ENCODE data around the gene LGR6. TPM values are rescaled to one million over a fixed set of nuclear protein-coding genes. Genes with fewer than 3 reads are reported as not detected.

Gene LGR6
- total RNA-seq, 2 experiments from 2014 or later: 0.08 TPM; not detected in 1

DNA sequence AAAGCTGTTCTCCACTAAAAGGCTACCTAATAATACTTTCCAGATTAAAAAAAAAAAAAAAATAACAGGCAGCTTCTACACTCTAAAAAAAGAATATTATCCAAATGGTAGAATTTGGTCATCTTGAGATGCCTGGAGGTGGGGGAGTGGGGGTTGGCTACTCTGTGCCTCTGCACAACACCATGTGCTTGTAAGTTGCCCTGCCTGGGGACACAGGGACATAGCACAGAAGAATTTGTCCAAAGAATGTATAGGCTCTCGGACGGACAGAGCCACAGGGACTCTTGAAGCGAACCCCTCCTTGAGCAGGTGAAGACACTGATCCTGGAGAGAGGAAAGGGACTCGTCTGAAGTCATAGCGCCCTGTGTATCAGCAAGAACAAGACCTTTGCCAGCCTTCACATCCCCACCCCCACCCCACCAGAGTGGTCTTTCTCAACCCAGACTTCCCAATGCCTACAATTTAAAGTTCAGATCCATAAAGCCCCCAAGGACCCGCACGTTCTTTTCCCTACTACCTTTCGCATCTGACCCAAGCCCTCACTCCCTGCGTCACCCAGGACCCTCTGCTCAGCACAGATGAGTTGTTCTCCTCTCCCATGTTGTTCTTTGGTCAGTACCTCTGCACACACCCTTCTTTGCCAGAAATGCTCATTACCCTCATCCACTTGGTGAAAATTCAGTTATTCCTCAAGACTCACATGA, 72.6 kb downstream of the LGR6 start:
- no peaks in the 10 kb centered on the region for H3K36me3 Mint-ChIP-seq (ENCODE audit: low read depth)
- no peak overlapping the region for H3K27ac Mint-ChIP-seq
- H3K4me3 Mint-ChIP-seq: no peak overlapping the region
- no peaks in the 10 kb centered on the region for H3K4me1 Mint-ChIP-seq
- peaks cover 44% of the 10 kb centered on the region for H3K27me3 Mint-ChIP-seq
- DNase-seq: no peak
- CTCF ChIA-PET: interaction anchor here (1.4 kb wide), 1 partner anchor 74 kb away, joined by 5 read pairs; no protein-coding TSS in a partner anchor
- H3K9me3 Mint-ChIP-seq: peaks cover 3% of the 10 kb centered on the region
- POLR2A ChIA-PET: no interaction called here

DNA sequence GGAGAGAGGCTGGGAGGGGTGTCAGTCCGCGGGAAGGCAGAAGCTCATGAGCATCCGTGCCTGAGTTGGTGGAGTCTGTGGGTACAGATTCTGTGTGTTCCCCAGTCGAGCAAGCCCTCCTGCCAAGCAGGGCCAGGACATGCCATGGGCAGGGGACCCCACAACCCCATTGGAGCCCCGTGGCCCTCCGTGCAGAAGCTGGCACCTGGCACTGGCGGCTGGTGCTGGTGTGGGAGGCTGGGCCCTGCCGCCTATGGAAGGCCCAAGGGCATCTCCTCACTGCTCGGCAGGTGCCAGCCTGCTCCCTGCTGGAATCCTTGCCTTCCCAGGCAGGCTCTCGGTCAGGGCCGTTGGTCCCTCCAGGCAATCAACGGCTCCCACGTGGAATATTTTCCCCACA, 74.4 kb downstream of the LGR6 start:
- ChIA-PET POLR2A (no interaction called here), CTCF (no interaction called here)
- H3K27ac Mint-ChIP-seq: no peak overlapping the region
- peaks cover 42% of the 10 kb centered on the region for H3K27me3 Mint-ChIP-seq
- H3K4me3 Mint-ChIP-seq: no peak overlapping the region
- H3K36me3 Mint-ChIP-seq (ENCODE audit: low read depth): no peaks in the 10 kb centered on the region
- H3K4me1 Mint-ChIP-seq: no peaks in the 10 kb centered on the region
- H3K9me3 Mint-ChIP-seq: no peaks in the 10 kb centered on the region
- no peak for DNase-seq

DNA sequence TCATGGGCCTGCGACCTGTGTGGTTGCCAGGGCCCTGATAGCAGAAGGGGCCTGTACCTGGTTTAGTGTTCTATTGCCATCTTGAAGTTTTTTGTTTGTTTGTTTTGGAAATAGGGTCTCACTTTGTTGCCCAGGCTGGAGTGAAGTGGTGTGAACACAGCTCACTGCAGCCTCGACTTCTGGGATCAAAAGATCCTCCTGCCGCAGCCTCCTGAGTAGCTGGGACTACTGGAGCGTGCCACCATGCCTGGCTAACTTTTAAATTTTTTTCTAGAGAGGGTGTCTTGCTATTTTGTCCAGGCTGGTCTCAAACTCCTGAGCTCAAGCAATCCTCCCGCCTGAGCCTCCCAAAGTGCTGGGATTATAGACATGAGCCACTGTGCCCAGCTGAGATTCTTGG, 75.2 kb downstream of the LGR6 start:
- H3K27me3 Mint-ChIP-seq: peaks cover 35% of the 10 kb centered on the region
- no peak overlapping the region for H3K27ac Mint-ChIP-seq
- no peak for DNase-seq
- H3K4me3 Mint-ChIP-seq: no peak overlapping the region
- H3K4me1 Mint-ChIP-seq: no peaks in the 10 kb centered on the region
- CTCF ChIA-PET: no interaction called here
- POLR2A ChIA-PET: no interaction called here
- no peaks in the 10 kb centered on the region for H3K36me3 Mint-ChIP-seq (ENCODE audit: low read depth)
- no peaks in the 10 kb centered on the region for H3K9me3 Mint-ChIP-seq

DNA sequence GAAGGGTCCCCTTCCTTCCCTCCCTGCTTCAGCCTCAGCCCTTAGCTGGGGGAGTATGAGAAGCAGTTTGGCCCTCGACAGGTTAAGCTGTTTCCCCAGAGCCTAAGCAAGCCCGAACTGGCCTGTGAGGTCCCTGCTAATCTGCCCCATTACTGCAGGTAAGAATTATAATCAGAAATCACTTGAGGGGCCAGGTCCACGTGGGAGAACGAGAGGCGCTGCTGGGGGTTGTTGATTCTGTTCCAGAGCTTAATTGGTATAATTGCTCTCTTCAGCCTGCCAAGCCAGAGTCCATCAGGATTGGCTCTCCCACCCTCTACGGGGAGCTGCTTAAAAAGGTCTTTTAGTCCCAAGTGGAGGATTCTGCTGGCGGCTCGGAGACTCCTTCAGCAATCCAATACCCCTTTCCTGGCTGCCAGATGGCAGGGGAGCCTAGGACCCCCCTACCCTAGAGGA, 77.3 kb downstream of the LGR6 start:
- H3K4me1 Mint-ChIP-seq: no peaks in the 10 kb centered on the region
- H3K36me3 Mint-ChIP-seq (ENCODE audit: low read depth): no peaks in the 10 kb centered on the region
- no peak overlapping the region for H3K27ac Mint-ChIP-seq
- H3K4me3 Mint-ChIP-seq: no peak overlapping the region
- ChIA-PET POLR2A (no interaction called here), CTCF (interaction anchor here (1.1 to 1.2 kb wide), 2 partner anchors 78 to 81 kb away, joined by 3 to 4 read pairs; partner anchors contain the start of gene LGR6)
- DNase-seq: no peak
- H3K9me3 Mint-ChIP-seq: no peaks in the 10 kb centered on the region
- peaks cover 16% of the 10 kb centered on the region for H3K27me3 Mint-ChIP-seq

DNA sequence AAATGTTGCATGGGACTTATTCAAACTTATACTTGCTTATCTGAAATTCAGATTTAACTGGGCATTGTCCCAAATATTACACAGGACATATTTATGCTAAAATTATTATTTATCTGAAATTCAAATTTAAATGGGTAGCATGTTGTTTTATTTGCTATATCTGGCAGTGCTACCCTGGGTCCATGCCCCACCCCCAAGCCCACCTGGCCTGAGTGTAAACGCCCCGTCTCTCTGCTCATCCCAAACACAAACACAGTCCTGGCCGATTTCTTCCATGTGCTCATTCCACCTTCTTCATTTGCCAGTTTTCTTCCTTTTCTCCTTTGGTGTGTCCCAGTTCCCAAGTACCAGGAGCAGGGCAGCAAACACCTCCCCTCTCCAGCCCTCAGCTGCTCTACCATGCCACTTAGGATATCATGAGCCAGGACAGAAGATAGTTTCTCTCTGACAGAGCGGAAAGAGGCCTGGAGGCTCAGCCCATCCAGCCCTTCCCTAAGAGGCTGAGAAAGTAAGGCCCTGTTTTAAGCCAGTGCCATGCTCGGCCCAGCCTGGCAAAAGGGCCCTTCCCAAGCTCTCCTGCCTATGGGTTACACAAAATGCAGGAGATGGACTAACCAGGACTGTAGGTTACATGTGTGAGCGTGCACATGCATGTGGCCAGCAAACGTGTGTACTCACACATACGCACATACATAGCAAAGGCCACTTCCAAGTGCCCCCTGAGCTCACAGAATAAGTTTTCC, 78.7 kb downstream of the LGR6 start:
- H3K9me3 Mint-ChIP-seq: no peaks in the 10 kb centered on the region
- POLR2A ChIA-PET: no interaction called here
- DNase-seq: no peak
- H3K27me3 Mint-ChIP-seq: peaks cover 7% of the 10 kb centered on the region
- H3K4me1 Mint-ChIP-seq: no peaks in the 10 kb centered on the region
- CTCF ChIA-PET: interaction anchor here (3.1 kb wide), 1 partner anchor 44 kb away, joined by 28 read pairs; no protein-coding TSS in a partner anchor
- H3K4me3 Mint-ChIP-seq: no peak overlapping the region
- H3K36me3 Mint-ChIP-seq (ENCODE audit: low read depth): no peaks in the 10 kb centered on the region
- H3K27ac Mint-ChIP-seq: no peak overlapping the region

DNA sequence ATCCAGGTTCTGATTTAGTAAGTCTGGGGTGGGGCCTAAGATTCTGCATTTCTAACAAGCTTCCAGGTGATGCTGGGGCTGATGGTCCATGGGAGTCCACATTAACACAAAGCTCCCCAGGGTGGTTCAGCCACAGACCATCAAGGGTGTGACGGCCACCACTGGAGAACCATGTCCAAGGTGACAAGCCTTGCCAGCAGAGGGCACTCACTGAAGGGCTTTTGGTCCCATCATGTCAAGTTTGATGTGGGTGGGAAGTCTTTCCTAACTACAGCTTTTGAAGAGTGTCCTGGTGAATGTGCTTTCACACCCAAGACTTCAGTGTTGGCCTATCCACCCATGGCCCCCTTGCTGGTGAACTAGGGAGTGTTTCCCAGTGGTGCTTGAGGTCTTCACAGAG, 81.0 kb downstream of the LGR6 start:
- ChIA-PET CTCF (interaction anchor here (0.6 to 3.1 kb wide), 11 partner anchors 11 to 446 kb away, joined by 3 to 28 read pairs (median 3); no protein-coding TSS in a partner anchor), POLR2A (interaction anchor here (0.9 kb wide), 1 partner anchor 34 kb away, joined by 3 read pairs; no protein-coding TSS in a partner anchor)
- no peak overlapping the region for H3K27ac Mint-ChIP-seq
- DNase-seq: peak; percentile 58
- H3K27me3 Mint-ChIP-seq: peaks cover 11% of the 10 kb centered on the region
- H3K36me3 Mint-ChIP-seq (ENCODE audit: low read depth): no peaks in the 10 kb centered on the region
- H3K9me3 Mint-ChIP-seq: no peaks in the 10 kb centered on the region
- H3K4me1 Mint-ChIP-seq: no peaks in the 10 kb centered on the region
- no peak overlapping the region for H3K4me3 Mint-ChIP-seq

DNA sequence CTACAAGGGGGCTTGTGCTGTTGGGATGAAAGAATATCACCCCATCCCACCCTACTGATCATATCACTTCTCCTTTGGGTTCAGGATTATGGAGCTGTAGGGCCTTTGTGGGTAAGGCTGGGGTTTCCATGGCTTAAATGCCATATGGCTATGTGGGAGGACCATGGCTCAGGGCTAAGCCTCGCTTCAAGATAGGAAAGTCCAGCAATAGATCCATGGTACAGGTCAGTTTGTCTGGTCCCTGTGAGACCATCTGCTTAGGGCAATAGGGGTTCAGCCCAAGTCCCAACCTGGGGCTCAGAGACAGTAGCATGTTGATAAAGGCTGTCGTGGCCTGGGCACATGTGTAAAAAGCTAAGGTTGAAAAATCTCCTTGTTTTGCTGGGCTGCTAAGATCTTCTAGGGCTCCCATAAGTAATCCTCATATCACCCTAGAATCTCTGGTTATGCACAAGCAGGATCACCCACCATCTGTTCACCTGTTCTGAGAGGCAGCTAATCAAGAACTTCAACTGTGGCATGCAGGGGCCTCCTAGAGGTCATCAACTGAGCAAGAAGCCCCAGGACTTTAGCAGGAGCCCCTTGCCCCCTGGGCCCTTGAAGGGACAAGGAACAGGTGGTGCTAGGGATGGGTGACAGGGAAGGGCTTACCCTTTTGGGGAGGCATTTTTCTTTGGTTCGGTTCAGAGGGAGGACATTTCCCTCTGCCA, 81.6 kb downstream of the LGR6 start:
- Mint-ChIP-seq H3K4me3 (no peak overlapping the region), H3K36me3 (ENCODE audit: low read depth) (no peaks in the 10 kb centered on the region), H3K4me1 (no peaks in the 10 kb centered on the region), H3K27me3 (peaks cover 10% of the 10 kb centered on the region), H3K9me3 (no peaks in the 10 kb centered on the region), H3K27ac (no peak overlapping the region)
- ChIA-PET CTCF (interaction anchor here (0.6 to 3.1 kb wide), 7 partner anchors 29 to 91 kb away, joined by 3 to 28 read pairs (median 6); no protein-coding TSS in a partner anchor), POLR2A (interaction anchor here (0.9 kb wide), 1 partner anchor 34 kb away, joined by 3 read pairs; no protein-coding TSS in a partner anchor)
- DNase-seq: no peak

DNA sequence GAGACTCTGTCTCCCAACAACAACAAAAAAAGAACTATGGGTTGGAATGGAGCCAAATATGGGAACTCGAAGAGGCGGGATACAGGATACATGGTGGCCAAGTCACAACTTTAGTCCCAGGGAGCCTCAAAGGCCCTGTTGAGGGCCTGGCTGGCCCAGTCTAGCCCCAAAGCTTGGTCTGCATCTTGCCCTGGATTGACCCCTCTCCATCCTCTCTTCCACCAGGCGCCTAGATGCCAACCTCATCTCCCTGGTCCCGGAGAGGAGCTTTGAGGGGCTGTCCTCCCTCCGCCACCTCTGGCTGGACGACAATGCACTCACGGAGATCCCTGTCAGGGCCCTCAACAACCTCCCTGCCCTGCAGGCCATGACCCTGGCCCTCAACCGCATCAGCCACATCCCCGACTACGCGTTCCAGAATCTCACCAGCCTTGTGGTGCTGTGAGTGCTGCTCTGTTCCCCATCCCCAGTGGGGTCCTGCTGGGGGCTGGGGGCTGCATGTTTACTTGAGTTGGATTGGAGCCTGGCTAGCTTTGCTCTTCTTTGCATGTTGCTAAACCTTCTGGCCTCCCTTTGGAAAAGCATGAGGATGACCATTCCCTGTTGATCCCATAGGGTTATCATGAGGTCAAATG, 82.6 kb downstream of the LGR6 start:
- Mint-ChIP-seq H3K4me1 (no peaks in the 10 kb centered on the region), H3K27me3 (peaks cover 7% of the 10 kb centered on the region), H3K4me3 (no peak overlapping the region), H3K27ac (no peak overlapping the region), H3K9me3 (no peaks in the 10 kb centered on the region), H3K36me3 (ENCODE audit: low read depth) (no peaks in the 10 kb centered on the region)
- ChIA-PET POLR2A (no interaction called here), CTCF (interaction anchor here (1.1 to 2.8 kb wide), 2 partner anchors 38 to 41 kb away, joined by 3 to 10 read pairs; no protein-coding TSS in a partner anchor)
- no peak for DNase-seq

DNA sequence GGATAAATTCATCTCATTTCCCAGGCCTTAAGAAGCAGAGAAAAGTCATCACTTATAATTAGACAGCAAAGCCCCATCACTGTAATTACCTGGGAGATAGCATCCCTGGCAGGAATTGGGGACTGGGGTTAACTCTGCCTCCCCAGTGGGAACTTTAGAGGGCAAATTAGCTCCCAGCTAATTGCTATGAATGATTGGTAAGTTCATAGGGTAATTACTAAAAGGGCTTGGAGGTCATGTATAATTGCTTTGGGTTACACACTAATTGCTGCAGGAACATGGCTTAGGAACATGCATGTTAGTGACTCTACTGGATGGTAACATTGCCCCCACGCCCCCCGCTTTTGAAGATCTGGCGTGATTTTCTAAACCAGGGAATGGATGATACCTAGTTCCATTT, 83.3 kb downstream of the LGR6 start:
- Mint-ChIP-seq H3K27me3 (peaks cover 7% of the 10 kb centered on the region), H3K27ac (no peak overlapping the region), H3K4me3 (no peak overlapping the region), H3K9me3 (no peaks in the 10 kb centered on the region), H3K4me1 (no peaks in the 10 kb centered on the region), H3K36me3 (ENCODE audit: low read depth) (no peaks in the 10 kb centered on the region)
- ChIA-PET CTCF (no interaction called here), POLR2A (no interaction called here)
- DNase-seq: no peak

DNA sequence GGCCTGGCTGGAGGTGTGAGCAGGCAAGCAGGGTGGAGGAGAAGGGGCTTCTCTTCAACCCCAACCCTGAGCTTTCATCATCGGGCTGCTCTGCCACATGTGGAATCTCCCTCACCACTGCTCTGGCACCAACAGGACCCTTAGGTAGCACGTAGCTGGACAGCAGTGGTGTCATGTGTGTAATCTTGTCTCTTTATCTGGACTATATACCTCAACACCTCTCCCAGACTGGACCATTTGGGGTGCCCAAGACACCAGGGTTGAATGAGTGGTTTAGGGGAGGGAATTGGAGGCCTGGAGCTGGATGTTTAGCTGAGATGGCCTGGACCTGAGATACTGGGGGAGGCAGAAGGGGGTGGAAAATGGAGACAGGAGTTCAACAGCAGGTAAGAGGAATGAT, 85.2 kb downstream of the LGR6 start:
- H3K4me3 Mint-ChIP-seq: no peak overlapping the region
- H3K36me3 Mint-ChIP-seq (ENCODE audit: low read depth): no peaks in the 10 kb centered on the region
- H3K9me3 Mint-ChIP-seq: no peaks in the 10 kb centered on the region
- H3K4me1 Mint-ChIP-seq: peaks cover 5% of the 10 kb centered on the region
- no peak for DNase-seq
- POLR2A ChIA-PET: no interaction called here
- H3K27ac Mint-ChIP-seq: no peak overlapping the region
- peaks cover 5% of the 10 kb centered on the region for H3K27me3 Mint-ChIP-seq
- CTCF ChIA-PET: interaction anchor here (1.5 kb wide), 1 partner anchor 38 kb away, joined by 7 read pairs; no protein-coding TSS in a partner anchor

DNA sequence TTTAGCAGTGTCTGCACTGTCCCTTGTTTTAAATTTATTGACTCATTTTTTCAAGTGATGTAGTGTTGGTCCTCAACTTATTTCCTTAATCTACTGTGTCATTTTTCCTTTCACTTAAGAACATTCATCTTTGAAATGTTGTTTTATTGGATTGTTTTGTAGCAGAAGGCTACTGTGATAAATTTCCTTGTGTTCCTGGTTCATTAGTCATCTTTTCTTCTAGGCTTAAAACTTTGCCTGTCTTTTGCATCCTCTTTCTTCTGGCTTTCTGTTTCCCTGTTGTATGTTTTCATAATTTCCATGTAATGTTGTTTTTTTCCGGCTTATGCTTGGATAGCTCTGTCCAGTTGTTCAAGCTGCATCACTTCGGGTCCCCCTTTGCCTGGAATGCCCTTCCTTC, 86.2 kb downstream of the LGR6 start:
- Mint-ChIP-seq H3K4me3 (no peak overlapping the region), H3K9me3 (no peaks in the 10 kb centered on the region), H3K36me3 (ENCODE audit: low read depth) (no peaks in the 10 kb centered on the region), H3K4me1 (peaks cover 9% of the 10 kb centered on the region), H3K27ac (no peak overlapping the region), H3K27me3 (peaks cover 5% of the 10 kb centered on the region)
- DNase-seq: no peak
- ChIA-PET POLR2A (no interaction called here), CTCF (no interaction called here)

DNA sequence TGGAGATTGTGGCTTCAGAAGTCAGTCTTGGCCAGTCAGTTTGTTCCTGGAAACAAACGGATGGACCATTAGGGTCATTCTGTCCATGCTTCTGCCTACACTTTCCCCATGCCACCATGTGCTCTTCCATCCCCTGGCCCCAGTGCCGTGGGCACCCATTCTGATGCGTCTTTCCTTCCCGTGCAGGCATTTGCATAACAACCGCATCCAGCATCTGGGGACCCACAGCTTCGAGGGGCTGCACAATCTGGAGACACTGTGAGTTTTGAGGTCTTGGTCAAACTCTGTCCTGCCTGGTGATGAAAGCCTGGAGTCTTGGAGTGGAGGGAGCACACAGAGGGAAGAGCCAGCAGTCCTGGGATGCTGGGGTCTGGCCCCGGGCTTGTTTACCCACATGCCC, 87.0 kb downstream of the LGR6 start:
- no peaks in the 10 kb centered on the region for H3K9me3 Mint-ChIP-seq
- H3K4me1 Mint-ChIP-seq: peaks cover 9% of the 10 kb centered on the region
- H3K27ac Mint-ChIP-seq: no peak overlapping the region
- ChIA-PET CTCF (no interaction called here), POLR2A (no interaction called here)
- H3K27me3 Mint-ChIP-seq: peaks cover 5% of the 10 kb centered on the region
- no peak overlapping the region for H3K4me3 Mint-ChIP-seq
- DNase-seq: no peak
- H3K36me3 Mint-ChIP-seq (ENCODE audit: low read depth): no peaks in the 10 kb centered on the region

Measured in activated CD4-positive, alpha-beta memory T cell treated with anti-CD3 and anti-CD28 coated beads, Interleukin-2, amount 10 ng/mL, durations not matched to agents 7 days and 5 days (primary cell).